Testis (tissue), 2 donors: ENCODE data around the gene PARM1.

Experiments used
- CTCF ChIP-seq, 3 experiments: fragments of 450-650 bp in 2 of 3; fragments of 200-600 bp in 1 of 3; sonication (generic) in 1 of 3; IDR thresholded peaks; one replicate each; pipeline ENCODE4 v1.5.1; 2016 to 2019; ENCODE audit warnings: antibody characterized with exemption in 3 of 3, mild to moderate bottlenecking in 2 of 3, moderate library complexity in 1 of 3
- POLR2A ChIP-seq: fragments of 450-650 bp; IDR thresholded peaks from one replicate; pipeline ENCODE4 v1.6.1; 2017; ENCODE audit warnings: antibody characterized with exemption, mild to moderate bottlenecking, moderate library complexity

- no peak for TF ChIP-seq CTCF (IDR thresholded peaks at IDR 0.05)
- no peak for TF ChIP-seq POLR2A
These were observed 28.3 kb upstream of the PARM1 start for GRCh38 chr4:74904509-74905065.
